T-helper 17 cell (primary cell): Measurements from ENCODE around the gene EHD3. TPM values are rescaled to one million over a fixed set of nuclear protein-coding genes. Genes with fewer than 3 reads are reported as not detected.

Experiments
- ATAC-seq: fragments of 150-1000 bp; cut with Tn5 transposase; 2 replicates; pipeline ENCODE4 v1.10.0; 2021; ENCODE audit warnings: mild to moderate bottlenecking, moderate library complexity
- DNase-seq, 3 donors: peaks; one replicate each; pipeline versions ENCODE4 v3.0.0 to v3.0.0-alpha.2; 2020 to 2021
- H3K9me3 ChIP-seq: one replicate; pipeline ENCODE4 v1.7.0; 2013; ENCODE audit warnings: low read length, mild to moderate bottlenecking; ENCODE audit not compliant: control insufficient read depth, poor library complexity, severe bottlenecking
- H3K27ac Mint-ChIP-seq: one replicate; pipeline ENCODE4 v1.8.0; 2022; ENCODE audit warnings: mild to moderate bottlenecking, moderate library complexity, mixed read lengths
- H3K27me3 Mint-ChIP-seq: one replicate; pipeline ENCODE4 v1.8.0; 2022; ENCODE audit warnings: mixed read lengths
- H3K36me3 Mint-ChIP-seq: one replicate; pipeline ENCODE4 v1.8.0; 2022; ENCODE audit warnings: low read depth, mixed read lengths
- H3K4me1 Mint-ChIP-seq: one replicate; pipeline ENCODE4 v1.8.0; 2022; ENCODE audit warnings: mild to moderate bottlenecking, mixed read lengths
- H3K4me3 Mint-ChIP-seq: one replicate; pipeline ENCODE4 v1.8.0; 2022; ENCODE audit warnings: mild to moderate bottlenecking, moderate library complexity, mixed read lengths
- total RNA-seq, 4 donors: library from RNA in 2 of 4; stranded (reverse) in 2 of 4; gene quantifications; one replicate each; pipeline ENCODE4 v1.2.3 and lab custom pipeline; 2022 to 2026

The EHD3 gene
- total RNA-seq, 2 donors from 2014 or later = 3.9 to 23.5 TPM

DNA sequence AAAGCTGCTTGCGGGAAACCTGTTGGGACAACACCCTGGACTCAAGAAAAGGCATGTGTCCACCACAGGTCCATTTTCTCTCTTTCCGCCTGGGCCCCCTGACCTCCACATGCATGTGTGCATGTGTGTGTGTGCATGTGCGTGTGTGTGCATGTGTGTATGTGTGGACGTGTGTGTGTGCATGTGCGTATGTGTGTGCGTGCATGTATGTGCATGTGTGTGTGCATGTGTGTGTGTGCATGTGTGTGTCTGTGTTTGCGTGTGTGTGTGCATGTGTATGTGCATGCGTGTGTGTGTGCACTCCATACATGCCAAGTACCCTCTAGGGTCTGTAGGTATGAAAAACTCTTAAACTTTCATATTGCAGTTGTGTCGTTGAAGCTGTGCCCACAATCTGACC lies 33.0 kb upstream of the EHD3 start:
- ATAC-seq = no peak
- H3K36me3 Mint-ChIP-seq = no peaks in the 10 kb centered on the region

GRCh38 chr2:31202041-31202440 lies 31.9 kb upstream of the EHD3 start:
- Mint-ChIP-seq H3K36me3 (no peaks in the 10 kb centered on the region), H3K4me3 (no peak overlapping the region), H3K27me3 (peaks cover 4% of the 10 kb centered on the region), H3K27ac (no peak overlapping the region), H3K4me1 (no peaks in the 10 kb centered on the region)
- no peak for ATAC-seq
- DNase-seq = no peak
- no peaks in the 10 kb centered on the region for H3K9me3 ChIP-seq

More for the DNA sequence above, 33.0 kb upstream of the EHD3 start:
- DNase-seq = no peak
- Mint-ChIP-seq H3K27ac (no peak overlapping the region), H3K4me3 (no peak overlapping the region), H3K4me1 (no peaks in the 10 kb centered on the region), H3K27me3 (peaks cover 4% of the 10 kb centered on the region)
- H3K9me3 ChIP-seq = no peaks in the 10 kb centered on the region

DNA sequence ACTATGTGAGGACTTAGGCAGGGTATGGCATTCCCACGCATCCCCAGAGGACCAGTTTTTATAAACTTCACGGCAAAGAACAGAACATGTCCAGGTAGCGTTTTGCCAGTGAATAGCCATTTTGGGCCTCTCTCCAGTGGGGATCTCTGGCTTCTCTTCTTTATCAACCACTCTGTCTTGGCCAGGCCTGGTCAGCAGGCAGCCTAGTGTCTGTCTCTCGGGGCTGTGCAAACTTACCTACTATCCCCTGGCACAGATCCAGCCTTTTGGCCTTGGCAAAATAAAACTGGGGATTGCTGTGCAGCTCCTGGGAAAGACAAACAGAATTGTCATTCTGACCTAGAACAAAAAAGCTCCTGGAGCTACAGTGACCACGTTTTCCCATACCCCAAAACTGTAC lies 31.1 kb upstream of the EHD3 start:
- no peak overlapping the region for H3K4me3 Mint-ChIP-seq
- ATAC-seq = no peak
- no peaks in the 10 kb centered on the region for H3K36me3 Mint-ChIP-seq
- H3K9me3 ChIP-seq = no peaks in the 10 kb centered on the region
- peaks cover 4% of the 10 kb centered on the region for H3K27me3 Mint-ChIP-seq
- no peak for DNase-seq
- H3K4me1 Mint-ChIP-seq = no peaks in the 10 kb centered on the region
- H3K27ac Mint-ChIP-seq = no peak overlapping the region

- ATAC-seq (no peak), DNase-seq (no peak)
- H3K27ac Mint-ChIP-seq = no peak overlapping the region
- H3K27me3 Mint-ChIP-seq = peaks cover 4% of the 10 kb centered on the region
- no peaks in the 10 kb centered on the region for H3K36me3 Mint-ChIP-seq
- H3K4me1 Mint-ChIP-seq = no peaks in the 10 kb centered on the region
- H3K9me3 ChIP-seq = no peaks in the 10 kb centered on the region
- no peak overlapping the region for H3K4me3 Mint-ChIP-seq
These were observed 30.0 kb upstream of the EHD3 start for GRCh38 chr2:31203916-31204315.

GRCh38 chr2:31204783-31205182 lies 29.2 kb upstream of the EHD3 start:
- DNase-seq (no peak), ATAC-seq (no peak)
- H3K4me3 Mint-ChIP-seq = no peak overlapping the region
- no peaks in the 10 kb centered on the region for H3K4me1 Mint-ChIP-seq
- no peaks in the 10 kb centered on the region for H3K9me3 ChIP-seq
- H3K27ac Mint-ChIP-seq = no peak overlapping the region
- H3K36me3 Mint-ChIP-seq = no peaks in the 10 kb centered on the region
- H3K27me3 Mint-ChIP-seq = peaks cover 4% of the 10 kb centered on the region

DNA sequence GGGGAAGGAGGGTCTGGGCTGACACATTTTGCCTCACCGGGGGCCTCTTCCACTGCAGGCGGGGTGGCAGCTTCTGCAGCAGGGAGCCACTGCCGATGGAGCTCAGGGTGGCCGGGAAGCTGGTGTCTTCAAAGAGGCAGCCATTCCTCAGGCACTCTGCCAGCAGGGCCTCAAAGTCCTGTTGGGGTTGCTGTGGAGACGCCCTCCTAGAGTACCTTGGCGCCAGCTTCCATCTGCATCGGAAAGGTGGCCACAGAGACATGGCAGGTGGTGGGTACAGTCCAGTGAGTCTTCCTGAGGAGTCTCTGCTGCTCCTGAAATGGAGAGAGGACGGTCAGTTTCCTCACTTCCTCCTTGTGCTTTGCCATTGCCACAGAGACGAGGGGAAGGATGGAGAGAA lies 28.8 kb upstream of the EHD3 start:
- ATAC-seq (no peak), DNase-seq (no peak)
- H3K4me3 Mint-ChIP-seq = no peak overlapping the region
- no peaks in the 10 kb centered on the region for H3K36me3 Mint-ChIP-seq
- peaks cover 4% of the 10 kb centered on the region for H3K27me3 Mint-ChIP-seq
- H3K4me1 Mint-ChIP-seq = no peaks in the 10 kb centered on the region
- no peaks in the 10 kb centered on the region for H3K9me3 ChIP-seq
- H3K27ac Mint-ChIP-seq = no peak overlapping the region

DNA sequence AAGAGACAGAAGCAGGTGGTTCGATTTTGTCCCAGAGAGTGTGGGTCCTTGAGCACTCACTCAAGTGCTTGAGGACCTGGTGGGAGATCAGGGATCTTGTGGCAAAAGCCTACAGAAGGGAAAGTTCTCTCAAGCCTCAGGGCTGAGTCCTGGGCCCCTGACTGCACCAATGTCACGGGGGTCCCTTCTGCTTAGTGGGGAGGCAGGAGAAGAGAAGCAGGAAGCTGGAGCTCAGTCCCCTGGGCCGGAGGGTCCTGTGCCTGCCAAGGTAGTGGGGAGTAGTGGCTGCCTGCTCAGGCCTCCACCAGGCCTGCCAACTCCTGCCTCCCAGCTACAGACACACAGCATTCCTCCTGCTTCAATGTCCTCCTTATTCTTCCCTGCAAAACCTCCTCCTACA lies 28.3 kb upstream of the EHD3 start:
- no peak overlapping the region for H3K4me3 Mint-ChIP-seq
- no peaks in the 10 kb centered on the region for H3K36me3 Mint-ChIP-seq
- no peak for DNase-seq
- H3K27me3 Mint-ChIP-seq = peaks cover 4% of the 10 kb centered on the region
- H3K9me3 ChIP-seq = no peaks in the 10 kb centered on the region
- ATAC-seq = no peak
- no peak overlapping the region for H3K27ac Mint-ChIP-seq
- no peaks in the 10 kb centered on the region for H3K4me1 Mint-ChIP-seq

- ATAC-seq = no peak
- H3K27ac Mint-ChIP-seq = no peak overlapping the region
- DNase-seq = no peak
- no peaks in the 10 kb centered on the region for H3K4me1 Mint-ChIP-seq
- no peaks in the 10 kb centered on the region for H3K9me3 ChIP-seq
- H3K27me3 Mint-ChIP-seq = peaks cover 4% of the 10 kb centered on the region
- H3K36me3 Mint-ChIP-seq = no peaks in the 10 kb centered on the region
- no peak overlapping the region for H3K4me3 Mint-ChIP-seq
These were observed 26.2 kb upstream of the EHD3 start for GRCh38 chr2:31207790-31208189.

DNA sequence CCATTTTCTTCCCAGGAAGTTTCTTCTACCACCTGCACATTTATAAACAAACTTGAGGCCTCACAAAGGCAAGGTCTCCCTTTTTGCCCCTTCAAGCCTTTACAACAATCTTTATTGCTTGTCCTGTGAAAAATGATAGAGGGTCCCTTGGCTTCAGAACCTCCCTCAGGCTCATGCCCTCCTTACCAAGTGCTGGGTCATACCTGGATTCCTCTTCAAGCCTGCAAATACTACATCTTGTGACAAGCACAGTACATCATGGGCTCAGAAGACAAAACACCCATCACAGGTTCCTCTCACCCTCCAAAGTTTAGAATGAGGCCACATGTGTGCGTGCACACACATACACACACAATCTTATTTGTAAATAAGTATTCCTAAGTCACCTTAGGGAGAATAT lies 25.7 kb upstream of the EHD3 start:
- Mint-ChIP-seq H3K4me1 (no peaks in the 10 kb centered on the region), H3K27ac (no peak overlapping the region), H3K4me3 (no peak overlapping the region), H3K27me3 (peaks cover 4% of the 10 kb centered on the region), H3K36me3 (no peaks in the 10 kb centered on the region)
- ATAC-seq (no peak), DNase-seq (no peak)
- H3K9me3 ChIP-seq = no peaks in the 10 kb centered on the region

DNA sequence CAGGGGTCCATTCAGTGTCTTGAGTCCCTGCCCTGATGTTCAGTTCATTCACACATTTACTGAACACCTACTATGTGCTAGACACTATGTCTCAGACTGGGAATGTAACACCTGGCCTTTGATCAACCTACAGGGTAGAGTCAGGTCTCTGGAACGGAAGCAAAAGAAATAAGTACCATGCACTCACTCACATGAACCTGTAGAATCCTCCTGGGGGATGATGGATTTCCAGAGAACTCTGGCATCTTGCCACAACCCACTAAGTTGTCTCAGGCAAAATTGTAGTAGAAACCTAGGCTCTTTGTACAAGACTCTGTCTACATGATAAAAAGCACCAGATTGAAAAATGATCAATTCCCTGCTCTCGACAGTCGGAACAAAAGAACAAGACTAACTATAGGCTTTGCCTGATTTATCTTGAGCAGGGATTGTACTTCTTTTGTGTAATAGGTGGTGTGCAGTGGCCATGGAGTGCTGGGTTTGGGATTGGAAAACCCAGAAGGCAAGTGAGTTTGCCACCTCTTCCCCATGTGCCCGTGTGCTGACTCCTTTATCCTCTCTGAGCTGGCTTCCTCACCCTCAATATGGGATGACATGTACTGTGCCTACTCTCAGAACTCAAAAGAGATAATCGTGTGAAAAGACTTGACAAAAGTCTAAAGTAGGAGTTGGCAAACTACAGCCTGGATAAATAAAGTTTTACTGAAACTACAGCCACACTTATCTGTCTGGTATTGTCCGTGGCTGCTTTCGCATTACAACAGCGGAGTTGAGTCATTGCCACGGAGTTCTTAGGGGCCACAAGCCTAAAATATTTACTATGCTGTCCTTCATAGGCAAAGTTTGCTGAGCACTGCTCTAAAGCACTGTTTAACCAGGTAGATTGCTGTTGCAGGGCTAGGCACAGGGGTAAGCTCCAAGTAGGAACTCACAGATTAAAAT lies 21.0 kb upstream of the EHD3 start:
- H3K4me1 Mint-ChIP-seq = peaks cover 1% of the 10 kb centered on the region
- no peak overlapping the region for H3K4me3 Mint-ChIP-seq

GRCh38 chr2:31213601-31214443 lies 20.1 kb upstream of the EHD3 start:
- Mint-ChIP-seq H3K4me3 (no peak overlapping the region), H3K27ac (no peak overlapping the region), H3K4me1 (peaks cover 2% of the 10 kb centered on the region), H3K27me3 (peaks cover 5% of the 10 kb centered on the region), H3K36me3 (no peaks in the 10 kb centered on the region)
- DNase-seq = no peak
- H3K9me3 ChIP-seq = no peaks in the 10 kb centered on the region
- no peak for ATAC-seq

More for the DNA sequence above, 21.0 kb upstream of the EHD3 start:
- no peaks in the 10 kb centered on the region for H3K27me3 Mint-ChIP-seq
- no peaks in the 10 kb centered on the region for H3K36me3 Mint-ChIP-seq
- ATAC-seq = no peak
- no peaks in the 10 kb centered on the region for H3K9me3 ChIP-seq
- H3K27ac Mint-ChIP-seq = no peak overlapping the region
- no peak for DNase-seq

DNA sequence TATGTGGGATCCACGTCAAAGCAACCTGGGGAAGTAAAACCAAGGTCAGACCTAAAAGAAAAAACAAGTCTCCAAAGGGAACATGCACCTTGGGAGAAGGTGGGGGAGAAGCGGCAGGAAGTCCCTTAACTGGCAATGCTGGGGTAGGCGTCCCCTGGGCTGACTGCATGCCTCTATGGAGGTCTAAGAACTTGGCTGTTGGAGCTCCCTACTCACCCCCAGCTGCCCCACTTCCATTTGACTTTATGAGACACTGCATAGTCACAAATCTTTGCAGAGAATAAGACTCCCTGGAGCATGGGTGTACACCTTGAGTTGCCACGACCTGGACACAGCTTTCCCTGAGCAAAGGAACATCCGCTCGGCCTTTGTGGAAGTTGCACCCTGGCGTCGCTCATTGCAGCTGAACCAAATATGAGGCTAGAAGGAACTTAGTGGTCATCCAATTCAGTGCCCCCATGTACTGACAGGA lies 19.5 kb upstream of the EHD3 start:
- no peak for ATAC-seq
- H3K9me3 ChIP-seq = no peaks in the 10 kb centered on the region
- H3K4me1 Mint-ChIP-seq = peaks cover 2% of the 10 kb centered on the region
- H3K36me3 Mint-ChIP-seq = no peaks in the 10 kb centered on the region
- H3K4me3 Mint-ChIP-seq = no peak overlapping the region
- no peak overlapping the region for H3K27ac Mint-ChIP-seq
- no peak for DNase-seq
- peaks cover 11% of the 10 kb centered on the region for H3K27me3 Mint-ChIP-seq

- ATAC-seq (no peak), DNase-seq (no peak)
- peaks cover 2% of the 10 kb centered on the region for H3K36me3 Mint-ChIP-seq
- H3K4me1 Mint-ChIP-seq = peaks cover 2% of the 10 kb centered on the region
- no peak overlapping the region for H3K27ac Mint-ChIP-seq
- no peak overlapping the region for H3K4me3 Mint-ChIP-seq
- no peaks in the 10 kb centered on the region for H3K9me3 ChIP-seq
- peaks cover 29% of the 10 kb centered on the region for H3K27me3 Mint-ChIP-seq
These were observed 17.2 kb upstream of the EHD3 start for GRCh38 chr2:31216734-31217133.
